Stimulated activated naive CD8-positive, alpha-beta T cell treated with anti-CD3 and anti-CD28 coated beads, Interleukin-15, Interleukin-2, amounts not matched to agents 100 ng/mL and 50 ng/mL, for 24 hours (primary cell): ENCODE data around the gene HELZ2.
"Not testable (repeated sequence)": the region's sequence is repeated elsewhere in the genome, so short reads cannot be mapped to it uniquely, and the experiment has no call there.

Experiments
- H3K27ac Mint-ChIP-seq: one replicate; pipeline ENCODE4 v1.8.0; 2021; ENCODE audit warnings: mild to moderate bottlenecking, mixed read lengths
- H3K27me3 Mint-ChIP-seq: one replicate; pipeline ENCODE4 v1.8.0; 2021; ENCODE audit warnings: mixed read lengths
- H3K36me3 Mint-ChIP-seq: one replicate; pipeline ENCODE4 v1.8.0; 2021; ENCODE audit warnings: low read depth, mixed read lengths
- H3K4me1 Mint-ChIP-seq: one replicate; pipeline ENCODE4 v1.8.0; 2021; ENCODE audit warnings: low read depth, mixed read lengths
- H3K4me3 Mint-ChIP-seq: one replicate; pipeline ENCODE4 v1.8.0; 2021; ENCODE audit warnings: mild to moderate bottlenecking, mixed read lengths
- H3K9me3 Mint-ChIP-seq: one replicate; pipeline ENCODE4 v1.8.0; 2021; ENCODE audit warnings: mixed read lengths

The HELZ2 gene

DNA sequence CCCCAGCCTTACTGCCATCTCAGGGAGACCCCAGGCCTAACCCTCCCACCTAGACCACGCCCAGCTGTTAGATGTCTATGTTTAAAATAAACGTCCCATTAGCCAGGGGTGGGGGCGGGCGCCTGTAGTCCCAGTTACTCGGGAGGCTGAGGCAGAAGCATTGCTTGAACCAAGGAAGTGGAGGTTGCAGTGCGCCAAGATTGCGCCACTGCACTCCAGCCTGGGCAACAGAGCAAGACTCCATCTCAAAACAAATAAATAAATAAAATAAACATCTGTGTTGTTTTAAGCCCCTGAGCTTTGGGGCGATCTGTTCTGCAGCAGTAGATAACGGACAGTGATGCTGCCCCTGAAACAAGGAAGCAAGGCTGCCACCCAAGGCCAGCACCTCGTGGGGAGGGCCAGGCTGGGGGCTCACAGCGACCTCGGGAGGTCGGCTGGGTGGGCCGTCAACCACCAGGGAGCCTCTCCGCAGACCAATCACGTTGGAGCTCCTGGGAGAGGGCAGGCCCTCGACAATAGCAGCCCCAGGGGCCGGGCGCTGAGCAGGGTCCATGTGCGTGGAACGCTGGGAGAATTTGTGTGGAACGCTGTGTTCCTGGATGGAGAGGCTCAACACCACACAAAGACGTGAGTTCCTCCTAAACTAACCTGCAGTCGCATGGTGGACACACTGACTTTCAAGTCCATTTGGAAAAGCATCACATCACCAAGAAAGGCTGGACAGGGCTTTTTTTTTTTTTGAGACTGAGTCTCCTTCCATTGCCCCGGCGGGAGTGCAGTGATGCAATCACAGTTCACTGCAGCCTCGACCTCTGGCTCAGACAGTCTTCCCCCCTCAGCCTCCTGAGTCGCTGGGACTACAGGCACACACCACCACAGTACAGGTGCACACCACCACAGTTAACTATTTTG is 1.0 kb upstream of the HELZ2 start:
- H3K36me3 Mint-ChIP-seq: no peaks in the 10 kb centered on the region
- peak overlapping the region; percentile 20 for H3K4me3 Mint-ChIP-seq
- H3K4me1 Mint-ChIP-seq: no peaks in the 10 kb centered on the region
- H3K27ac Mint-ChIP-seq: no peak overlapping the region
- H3K27me3 Mint-ChIP-seq: peaks cover 7% of the 10 kb centered on the region
- no peaks in the 10 kb centered on the region for H3K9me3 Mint-ChIP-seq

DNA sequence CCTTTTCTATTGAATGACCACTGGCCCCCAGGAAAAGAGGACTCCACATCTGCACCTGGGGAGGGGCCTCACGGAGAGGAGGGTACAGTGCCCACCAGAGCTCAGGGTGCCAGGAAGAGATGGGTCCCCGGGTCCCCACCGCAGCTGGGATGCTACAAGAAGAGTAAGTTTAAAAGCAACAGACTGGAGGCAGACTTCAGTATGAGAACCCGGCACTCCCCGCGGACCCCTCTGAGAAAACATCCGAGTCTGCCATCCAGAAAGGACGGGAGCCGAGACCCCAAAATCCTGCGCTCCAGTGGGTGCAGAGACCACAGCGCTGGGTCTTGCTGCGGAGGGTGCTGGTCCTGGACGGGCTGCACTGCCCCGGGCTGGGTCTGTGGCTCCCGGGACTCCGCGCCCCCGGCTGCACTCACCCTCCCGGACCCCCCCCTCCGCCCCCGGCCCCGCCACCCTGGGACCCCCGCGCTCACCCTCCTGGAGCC is 350 bp downstream of the HELZ2 start:
- H3K27ac Mint-ChIP-seq: no peak overlapping the region
- H3K9me3 Mint-ChIP-seq: no peaks in the 10 kb centered on the region
- peaks cover 7% of the 10 kb centered on the region for H3K27me3 Mint-ChIP-seq
- peak overlapping the region; percentile 79 for H3K4me3 Mint-ChIP-seq
- peaks cover 12% of the 10 kb centered on the region for H3K4me1 Mint-ChIP-seq
- no peaks in the 10 kb centered on the region for H3K36me3 Mint-ChIP-seq

DNA sequence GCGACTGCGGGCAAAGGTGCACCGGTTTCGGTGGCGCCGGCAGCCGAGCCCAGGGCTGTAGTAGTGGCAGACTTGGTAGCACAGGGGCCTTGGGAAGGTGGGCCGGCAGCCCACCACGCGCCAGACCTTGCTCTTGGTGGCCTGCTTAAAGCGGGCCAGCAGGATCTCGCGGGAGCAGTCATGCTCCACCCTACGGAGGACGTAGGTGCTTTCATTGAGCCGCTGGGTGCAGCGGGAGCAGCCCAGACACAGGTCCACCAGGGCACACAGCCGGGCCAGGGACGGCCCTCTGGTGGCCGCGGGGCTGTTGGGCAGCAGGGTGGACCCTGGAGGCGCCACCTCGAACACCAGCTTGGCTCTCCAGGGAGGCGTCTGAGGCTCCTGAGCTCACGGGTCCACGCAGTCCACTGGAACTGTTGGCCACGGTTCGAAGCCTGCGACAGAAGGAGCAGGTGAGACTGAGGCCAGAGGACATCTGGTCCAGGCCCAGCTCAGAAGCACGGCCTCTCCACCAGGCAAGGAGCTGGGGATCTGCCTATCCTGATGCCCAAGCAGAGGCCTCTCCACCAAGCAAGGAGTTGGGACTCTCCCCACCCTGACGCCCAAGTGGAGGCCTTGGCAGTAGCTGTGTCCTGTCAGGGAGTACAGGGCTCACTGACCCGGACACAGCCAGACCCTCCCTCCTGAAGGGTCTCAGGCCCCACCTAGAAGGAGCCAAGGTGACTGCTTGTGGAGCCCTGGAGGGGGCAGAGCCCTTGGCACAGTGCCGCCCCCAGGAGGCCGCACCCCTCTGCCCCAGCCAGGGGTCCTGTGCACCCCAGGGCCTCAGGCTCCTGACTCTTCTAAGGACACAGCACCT is 1.0 kb downstream of the HELZ2 start:
- H3K36me3 Mint-ChIP-seq: no peaks in the 10 kb centered on the region
- H3K27ac Mint-ChIP-seq: no peak overlapping the region
- peak overlapping the region; percentile 79 for H3K4me3 Mint-ChIP-seq
- H3K9me3 Mint-ChIP-seq: no peaks in the 10 kb centered on the region
- peaks cover 19% of the 10 kb centered on the region for H3K4me1 Mint-ChIP-seq
- peaks cover 7% of the 10 kb centered on the region for H3K27me3 Mint-ChIP-seq

DNA sequence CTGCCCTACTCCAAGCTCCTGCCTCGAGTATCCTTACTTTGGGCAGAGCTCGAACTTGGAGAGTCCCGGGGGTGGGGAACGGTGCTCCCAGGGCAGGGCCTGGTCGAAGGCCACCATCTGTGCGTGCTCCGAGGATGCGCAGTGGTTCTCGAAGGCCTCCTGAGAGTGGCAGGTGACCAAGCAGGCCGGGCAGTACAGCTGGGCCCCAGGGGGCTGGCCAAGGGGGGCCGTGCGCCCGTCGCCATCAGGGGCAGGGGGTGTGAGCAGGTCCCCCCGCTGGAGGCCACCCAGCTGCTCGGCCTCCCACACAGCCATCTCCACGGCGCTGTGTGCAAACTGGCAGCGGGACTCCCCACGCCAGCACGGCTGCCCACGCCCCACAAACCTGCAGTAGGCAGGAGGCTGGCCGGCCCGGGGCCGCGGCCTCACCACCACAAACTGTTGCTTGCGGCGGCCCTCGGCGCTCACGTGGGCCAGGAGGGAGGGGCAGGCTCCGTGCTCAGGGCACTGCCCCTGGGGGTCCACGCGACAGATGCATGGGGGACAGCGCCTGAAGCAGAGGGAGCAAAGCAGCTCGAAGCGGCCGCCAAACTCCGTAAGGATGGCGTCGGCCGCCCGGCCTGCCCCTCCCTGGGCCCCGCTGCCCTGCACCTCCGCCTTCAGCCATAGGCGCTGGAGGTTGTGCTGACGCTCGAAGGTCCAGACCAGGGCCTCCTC is 1.8 kb downstream of the HELZ2 start:
- peaks cover 27% of the 10 kb centered on the region for H3K4me1 Mint-ChIP-seq
- H3K4me3 Mint-ChIP-seq: no peak overlapping the region
- H3K27me3 Mint-ChIP-seq: peaks cover 7% of the 10 kb centered on the region
- H3K36me3 Mint-ChIP-seq: no peaks in the 10 kb centered on the region
- H3K9me3 Mint-ChIP-seq: no peaks in the 10 kb centered on the region
- no peak overlapping the region for H3K27ac Mint-ChIP-seq

DNA sequence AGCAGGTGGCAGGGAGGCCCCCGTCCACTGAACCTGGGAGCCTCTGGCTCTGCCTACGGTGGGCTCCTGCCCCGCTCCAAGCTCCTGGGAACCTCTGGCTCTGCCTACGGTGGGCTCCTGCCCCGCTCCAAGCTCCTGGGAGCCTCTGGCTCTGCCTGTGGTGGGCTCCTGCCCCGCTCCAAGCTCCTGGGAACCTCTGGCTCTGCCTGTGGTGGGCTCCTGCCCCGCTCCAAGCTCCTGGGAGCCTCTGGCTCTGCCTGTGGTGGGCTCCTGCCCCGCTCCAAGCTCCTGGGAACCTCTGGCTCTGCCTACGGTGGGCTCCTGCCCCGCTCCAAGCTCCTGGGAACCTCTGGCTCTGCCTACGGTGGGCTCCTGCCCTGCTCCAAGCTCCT is 3.0 kb downstream of the HELZ2 start:
- H3K27ac Mint-ChIP-seq, H3K4me3 Mint-ChIP-seq, H3K9me3 Mint-ChIP-seq, H3K36me3 Mint-ChIP-seq, H3K27me3 Mint-ChIP-seq: not testable (repeated sequence)
- peaks cover 30% of the 10 kb centered on the region for H3K4me1 Mint-ChIP-seq

DNA sequence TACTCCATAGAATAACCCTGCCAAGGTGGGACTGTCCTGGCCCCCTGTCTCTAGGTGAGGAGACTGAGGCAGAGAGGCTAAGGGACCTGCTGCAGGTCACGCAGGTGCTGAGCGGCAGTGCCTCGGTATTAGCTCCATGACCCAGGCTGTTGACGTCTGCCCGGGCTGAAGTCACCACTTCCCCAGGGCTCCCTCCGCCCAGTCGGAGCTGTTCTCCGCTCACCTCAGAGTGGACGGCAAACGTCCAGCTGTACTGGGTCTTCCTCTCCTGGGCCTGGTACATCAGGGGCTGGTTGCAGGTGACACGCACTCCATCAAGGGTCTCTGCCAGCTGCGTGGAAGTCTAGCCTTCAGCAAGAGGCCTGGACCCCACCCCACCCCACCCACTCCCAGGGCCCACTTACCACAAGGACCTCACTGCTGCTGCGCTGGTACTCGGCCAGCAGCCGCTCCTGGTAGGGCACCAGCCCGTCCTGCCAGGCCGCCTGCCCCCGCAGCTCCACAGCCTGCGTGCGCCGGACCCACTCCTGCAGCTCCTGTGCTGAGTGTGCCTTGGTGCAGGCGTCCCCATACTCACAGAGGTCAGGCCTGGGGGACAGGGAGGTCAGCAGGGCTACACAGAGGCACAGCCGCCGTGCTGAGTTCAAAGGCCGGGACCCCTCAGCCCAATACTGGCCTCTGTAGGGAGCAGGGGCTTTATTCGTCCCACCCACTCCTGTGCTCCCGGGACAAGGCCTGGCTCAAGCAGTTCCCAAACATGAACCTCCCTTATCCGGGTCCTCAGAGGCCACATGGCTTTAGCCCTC is 3.6 kb downstream of the HELZ2 start:
- no peak overlapping the region for H3K4me3 Mint-ChIP-seq
- H3K27me3 Mint-ChIP-seq: no peaks in the 10 kb centered on the region
- H3K36me3 Mint-ChIP-seq: no peaks in the 10 kb centered on the region
- H3K27ac Mint-ChIP-seq: no peak overlapping the region
- peaks cover 30% of the 10 kb centered on the region for H3K4me1 Mint-ChIP-seq
- H3K9me3 Mint-ChIP-seq: no peaks in the 10 kb centered on the region

DNA sequence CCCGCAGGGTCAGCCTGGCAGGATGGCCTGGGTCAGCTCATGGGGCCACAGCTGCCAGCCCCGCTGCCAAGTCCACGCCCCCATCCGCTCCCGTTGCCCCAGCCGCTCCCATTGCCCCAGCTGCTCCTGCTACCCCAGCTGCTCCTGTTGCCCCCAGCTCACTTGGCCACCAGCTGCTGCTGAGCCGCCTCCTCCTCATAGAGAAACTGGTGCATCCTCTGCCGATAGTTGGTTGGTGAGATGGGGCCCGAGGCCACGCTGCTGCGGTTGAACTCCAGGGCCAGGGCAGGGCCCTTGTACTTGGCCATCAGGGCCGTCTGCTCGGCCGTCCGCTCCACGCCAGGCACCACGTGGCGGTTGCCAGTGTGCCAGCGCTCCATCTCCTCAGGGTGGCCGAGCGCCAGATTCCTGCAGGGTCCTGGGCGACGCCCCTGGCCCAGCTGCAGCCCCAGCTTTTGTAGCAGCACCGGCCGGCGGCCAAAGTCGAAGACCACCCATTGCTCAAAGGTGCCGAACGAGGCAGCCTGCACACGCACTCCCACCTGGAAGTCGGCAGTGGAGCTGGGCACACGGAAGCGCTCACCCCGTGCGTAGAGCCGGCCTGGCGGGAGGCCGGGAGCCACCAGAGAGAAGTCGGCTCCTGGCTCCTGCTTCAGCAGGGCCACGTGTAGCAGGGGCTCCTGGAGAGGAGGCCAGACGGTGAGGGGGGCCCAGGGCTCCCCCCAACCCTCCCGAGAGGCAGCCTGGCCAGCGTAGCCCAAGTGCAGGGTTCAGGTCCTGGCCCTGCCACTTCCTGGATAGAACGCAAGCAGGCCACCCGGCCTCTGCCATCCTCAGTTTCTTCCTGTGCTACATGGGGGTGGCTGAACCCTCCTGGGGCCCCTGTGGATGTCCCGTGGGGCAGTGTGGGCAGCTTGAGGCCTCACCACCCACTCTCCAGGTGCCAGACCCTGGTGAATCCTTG is 4.8 kb downstream of the HELZ2 start:
- H3K4me1 Mint-ChIP-seq: peaks cover 30% of the 10 kb centered on the region
- no peaks in the 10 kb centered on the region for H3K9me3 Mint-ChIP-seq
- H3K27me3 Mint-ChIP-seq: no peaks in the 10 kb centered on the region
- no peak overlapping the region for H3K27ac Mint-ChIP-seq
- no peak overlapping the region for H3K4me3 Mint-ChIP-seq
- H3K36me3 Mint-ChIP-seq: no peaks in the 10 kb centered on the region

DNA sequence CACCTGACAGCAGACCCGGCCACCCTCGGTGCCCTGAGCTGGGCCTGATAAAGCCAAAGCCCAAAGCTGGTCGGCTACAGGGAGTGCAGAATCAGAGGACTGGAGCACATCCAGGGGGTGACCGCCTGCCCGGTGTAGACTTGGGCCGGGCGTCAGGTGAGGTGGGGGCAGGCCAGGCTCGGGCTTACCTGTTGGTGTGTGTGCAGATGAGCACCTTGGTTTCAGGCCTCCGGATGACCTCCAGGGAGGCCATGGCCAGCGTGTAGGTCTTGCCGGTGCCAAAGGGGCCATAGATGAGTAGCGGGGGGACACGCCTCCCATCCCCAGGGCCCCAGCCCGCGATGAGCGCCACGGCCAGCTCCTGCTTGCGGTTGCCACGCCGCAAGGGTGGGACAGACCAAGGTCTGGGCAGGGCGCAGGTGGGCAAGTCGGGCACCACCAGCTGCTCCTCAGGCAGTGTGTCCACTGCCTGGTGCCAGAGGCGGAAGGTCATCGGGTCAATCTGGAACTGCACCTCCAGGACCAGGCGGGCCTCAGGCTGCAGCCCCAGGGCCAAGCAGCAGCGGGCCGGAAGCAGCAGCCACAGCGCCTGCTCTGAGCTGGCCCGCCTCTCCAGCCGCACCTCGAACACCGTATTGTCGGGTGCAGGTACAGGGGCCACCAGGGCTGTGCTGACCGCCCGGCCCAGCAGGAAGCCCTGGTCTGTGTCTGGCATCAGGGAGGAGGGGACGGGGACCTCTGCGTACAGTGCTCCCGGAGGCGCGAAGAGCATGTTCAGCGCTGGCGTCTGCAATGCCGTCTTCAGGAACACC is 5.7 kb downstream of the HELZ2 start:
- H3K27me3 Mint-ChIP-seq: no peaks in the 10 kb centered on the region

DNA sequence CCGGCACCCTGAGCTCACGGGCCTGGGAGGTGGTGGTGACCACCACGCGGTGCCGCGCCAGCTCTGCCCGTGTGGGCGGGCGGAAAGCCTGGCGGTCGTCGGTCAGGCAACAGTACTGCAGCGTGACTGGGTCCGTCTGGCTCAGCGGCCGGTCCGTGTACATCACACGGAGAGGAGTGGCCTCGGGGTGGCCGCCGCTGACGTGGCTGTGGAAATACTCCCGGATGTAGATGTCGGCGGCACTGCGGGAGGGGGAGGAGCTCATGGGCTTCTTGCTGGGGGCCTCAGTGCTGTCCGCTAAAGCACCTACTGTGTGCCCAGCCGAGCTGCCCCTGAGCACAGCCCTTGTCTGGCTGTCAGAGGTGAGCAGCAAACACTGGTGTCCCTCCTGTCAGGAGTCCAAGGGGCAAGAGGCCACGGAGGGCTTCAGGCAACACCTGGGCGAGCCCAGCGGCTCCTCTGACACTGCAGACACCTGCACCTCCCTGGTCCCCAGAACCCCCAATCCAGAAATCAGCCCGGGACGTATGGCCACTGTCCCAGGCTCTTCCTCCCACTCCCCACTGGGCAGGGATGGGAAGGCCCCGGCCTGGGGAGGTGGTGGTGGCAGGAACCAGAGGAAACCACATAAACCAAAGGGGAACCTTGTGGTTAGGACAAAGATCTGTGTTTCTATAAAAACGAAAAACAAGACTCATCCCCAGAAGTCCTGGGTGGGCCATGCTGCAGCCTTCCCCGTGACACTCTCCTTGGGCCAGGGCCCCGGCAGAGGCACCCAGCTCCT is 6.5 kb downstream of the HELZ2 start:
- Mint-ChIP-seq H3K27me3 (no peaks in the 10 kb centered on the region), H3K4me1 (peaks cover 30% of the 10 kb centered on the region), H3K36me3 (no peaks in the 10 kb centered on the region), H3K27ac (no peak overlapping the region), H3K9me3 (no peaks in the 10 kb centered on the region), H3K4me3 (peak overlapping the region; percentile 50)

More for the DNA sequence above, 5.7 kb downstream of the HELZ2 start:
- H3K27ac Mint-ChIP-seq: no peak overlapping the region
- no peaks in the 10 kb centered on the region for H3K36me3 Mint-ChIP-seq
- peaks cover 30% of the 10 kb centered on the region for H3K4me1 Mint-ChIP-seq
- H3K9me3 Mint-ChIP-seq: no peaks in the 10 kb centered on the region
- H3K4me3 Mint-ChIP-seq: peak overlapping the region; percentile 50

DNA sequence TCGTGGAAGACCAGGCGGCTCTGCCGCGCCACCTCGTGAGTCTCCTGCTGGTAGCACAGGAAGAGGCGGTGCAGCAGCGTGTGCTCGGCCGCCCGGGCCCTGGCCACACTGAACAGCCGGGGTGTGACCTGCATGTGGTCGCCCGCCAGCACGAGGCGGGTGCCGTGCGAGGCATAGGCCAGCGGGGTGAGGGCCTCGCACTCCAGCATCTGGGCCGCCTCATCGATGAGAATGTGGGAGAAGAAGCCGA is 7.0 kb downstream of the HELZ2 start:
- Mint-ChIP-seq H3K4me1 (peaks cover 30% of the 10 kb centered on the region), H3K36me3 (no peaks in the 10 kb centered on the region), H3K27me3 (no peaks in the 10 kb centered on the region), H3K27ac (no peak overlapping the region), H3K9me3 (no peaks in the 10 kb centered on the region), H3K4me3 (no peak overlapping the region)

DNA sequence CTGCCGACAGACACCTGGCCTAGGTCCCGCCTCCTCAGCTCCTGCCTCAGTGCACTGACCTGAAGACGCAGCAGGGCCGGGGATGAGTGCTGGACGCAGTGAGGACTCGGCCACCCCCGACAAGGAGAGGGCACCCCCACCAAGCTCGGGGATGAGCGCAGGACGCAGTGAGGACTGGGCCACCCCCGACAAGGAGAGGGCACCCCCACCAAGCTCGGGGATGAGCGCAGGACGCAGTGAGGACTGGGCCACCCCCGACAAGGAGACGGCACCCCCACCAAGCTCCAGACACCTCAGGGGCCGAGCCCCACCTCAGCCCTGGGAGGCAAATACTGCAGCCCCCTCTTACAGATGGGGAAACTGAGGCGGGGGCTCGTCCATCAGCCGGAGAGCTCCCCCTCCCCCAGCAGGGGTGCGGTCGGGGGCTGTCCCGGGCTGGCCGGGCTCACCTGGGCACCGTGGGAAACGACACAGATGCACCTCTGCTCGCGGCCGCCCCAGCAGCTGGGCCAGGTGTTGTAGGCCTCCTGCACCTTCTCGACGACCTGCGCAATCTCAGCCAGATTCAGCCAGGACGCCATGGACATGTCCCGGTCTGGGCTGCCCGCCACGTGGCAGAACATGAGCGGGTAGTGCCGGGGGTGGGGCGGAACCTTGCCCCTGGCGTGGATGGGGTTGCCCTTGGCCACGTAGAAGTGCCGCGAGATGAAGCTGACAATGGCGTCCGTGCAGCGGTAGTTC is 7.5 kb downstream of the HELZ2 start:
- H3K4me3 Mint-ChIP-seq: no peak overlapping the region
- H3K9me3 Mint-ChIP-seq: no peaks in the 10 kb centered on the region
- no peaks in the 10 kb centered on the region for H3K27me3 Mint-ChIP-seq
- H3K36me3 Mint-ChIP-seq: no peaks in the 10 kb centered on the region
- H3K4me1 Mint-ChIP-seq: peaks cover 30% of the 10 kb centered on the region
- no peak overlapping the region for H3K27ac Mint-ChIP-seq
